Caki2 (cell line): ENCODE results near the gene SLC26A5. TPM values are rescaled to one million over a fixed set of nuclear protein-coding genes. Genes with fewer than 3 reads are reported as not detected.
"Not testable (repeated sequence)": the region's sequence is repeated elsewhere in the genome, so short reads cannot be mapped to it uniquely, and the experiment has no call there.

ENCODE experiments used
- DNase-seq: peaks from one replicate; pipeline ENCODE4 v3.0.0-alpha.2; 2015; ENCODE audit warnings: low read depth
- in situ Hi-C: cut with HindIII; loops from 2 replicates; pipeline ENCODE4 v1.10.0; 2016; ENCODE audit warnings: low sequenced_read_pairs, low pct_unique_long_range_greater_than_20kb, mixed read lengths
- total RNA-seq: library from RNA; depleted of rRNA; stranded (reverse); fragments of >200 nt; shearing (Covaris generic); gene quantifications from 2 replicates; pipeline ENCODE4 v1.2.3, GENCODE V29; 2014; ENCODE audit warnings: low replicate concordance

The SLC26A5 gene
- total RNA-seq, 1 experiment from 2014 or later = not detected

GRCh38 chr7:103413407-103413806, 32.6 kb downstream of the SLC26A5 start:
- in situ Hi-C loops = no loop called here
- no peak for DNase-seq

- no peak for DNase-seq
- in situ Hi-C loops = no loop called here
Measured at GRCh38 chr7:103412151-103412550, 33.9 kb downstream of the SLC26A5 start.

GRCh38 chr7:103405789-103406613, 40.0 kb downstream of the SLC26A5 start:
- in situ Hi-C loops = not testable (repeated sequence)

DNA sequence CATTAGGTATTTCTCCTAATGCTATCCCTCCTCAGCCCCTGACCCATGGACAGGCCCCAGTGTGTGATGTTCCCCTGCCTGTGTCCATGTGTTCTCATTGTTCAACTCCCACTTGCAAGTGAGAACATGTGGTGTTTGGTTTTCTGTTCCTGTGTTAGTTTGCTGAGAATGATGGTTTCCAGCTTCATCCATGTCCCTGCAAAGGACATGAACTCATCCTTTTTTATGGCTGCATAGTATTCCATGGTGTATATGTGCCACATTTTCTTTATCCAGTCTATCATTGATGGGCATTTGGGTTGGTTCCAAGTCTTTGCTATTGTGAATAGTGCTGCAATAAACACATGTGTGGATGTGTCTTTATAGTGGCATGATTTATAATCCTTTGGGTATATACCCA, 46.3 kb downstream of the SLC26A5 start:
- DNase-seq, in situ Hi-C loops: not testable (repeated sequence)

More at GRCh38 chr7:103405789-103406613, 40.0 kb downstream of the SLC26A5 start:
- DNase-seq = not testable (repeated sequence)

DNA sequence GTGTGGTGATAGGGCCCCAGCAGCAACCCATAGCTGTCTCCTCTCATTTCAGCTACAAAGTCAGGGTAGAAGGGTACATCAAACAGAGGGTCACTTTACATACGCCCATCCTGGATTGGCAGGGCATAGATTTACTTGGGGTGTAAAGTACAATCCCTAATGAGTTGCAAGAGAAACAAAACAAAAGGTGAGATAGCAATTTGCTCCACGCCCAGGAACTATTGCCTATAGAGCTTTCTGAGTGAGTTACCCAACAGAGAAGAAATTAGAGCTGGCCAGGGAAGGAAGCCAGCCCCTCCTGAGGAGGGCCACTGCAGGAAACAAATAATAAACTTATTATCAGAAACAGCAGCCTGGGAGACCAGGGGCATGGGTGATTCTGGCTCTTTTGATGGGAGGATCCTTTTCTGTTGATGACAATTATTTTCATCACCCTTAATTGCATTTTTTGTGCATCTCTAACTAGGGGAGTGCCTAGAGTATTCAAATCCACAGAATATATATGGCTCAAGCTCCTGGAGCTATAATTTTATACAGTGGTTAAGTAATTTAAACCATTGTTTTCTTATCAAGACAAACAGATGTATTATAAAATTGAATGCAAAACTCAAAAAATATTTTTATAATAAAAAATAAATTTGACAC, 47.4 kb downstream of the SLC26A5 start:
- no peak for DNase-seq
- in situ Hi-C loops = no loop called here

GRCh38 chr7:103396471-103396870, 49.5 kb downstream of the SLC26A5 start:
- in situ Hi-C loops = no loop called here
- no peak for DNase-seq

- in situ Hi-C loops = no loop called here
- DNase-seq = no peak
Measured at GRCh38 chr7:103395071-103395470, 50.9 kb downstream of the SLC26A5 start.

DNA sequence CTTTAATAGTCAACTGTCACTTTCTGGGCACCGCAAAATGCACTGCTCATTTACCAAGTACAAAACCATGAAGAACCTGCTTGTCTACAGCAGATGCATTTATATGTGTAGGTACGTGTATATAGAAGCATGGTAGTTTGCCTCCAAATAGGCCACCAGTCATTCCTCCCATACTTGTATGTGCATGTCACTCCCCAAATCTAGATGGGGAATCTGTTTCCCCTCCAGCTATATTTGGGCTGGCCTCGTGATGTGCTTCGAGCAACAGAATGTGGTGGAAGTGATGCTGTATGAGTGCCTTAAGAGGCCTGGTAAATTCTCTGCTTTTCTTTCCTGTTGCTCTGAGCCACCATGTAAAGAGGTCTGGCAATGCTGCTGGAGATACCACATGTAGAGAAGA, 51.4 kb downstream of the SLC26A5 start:
- in situ Hi-C loops = no loop called here
- DNase-seq = no peak

- in situ Hi-C loops = no loop called here
- DNase-seq = no peak
Measured at GRCh38 chr7:103391976-103392375, 54.0 kb downstream of the SLC26A5 start.

DNA sequence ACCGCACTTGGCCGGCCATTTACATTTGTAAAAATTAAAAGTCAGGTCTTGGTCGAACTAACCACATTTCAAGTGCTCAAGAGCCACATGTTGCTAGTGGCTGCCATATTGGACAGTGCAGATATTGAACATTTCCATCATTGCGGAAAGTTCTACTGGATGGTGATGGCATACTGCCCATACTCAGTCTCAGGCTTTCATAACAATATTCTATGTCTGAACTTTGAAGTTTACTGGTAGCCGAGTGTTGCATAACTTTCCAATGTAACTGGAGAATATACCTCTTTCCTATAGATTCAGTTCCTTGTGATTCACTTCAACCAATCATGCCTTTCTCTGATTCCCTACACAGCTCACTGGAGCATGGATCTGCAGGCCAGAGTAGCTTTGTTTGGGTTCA, 54.9 kb downstream of the SLC26A5 start:
- in situ Hi-C loops = no loop called here
- DNase-seq = no peak

- in situ Hi-C loops = no loop called here
- DNase-seq = no peak
Measured at GRCh38 chr7:103389263-103389662, 56.7 kb downstream of the SLC26A5 start.

- DNase-seq = no peak
- in situ Hi-C loops = no loop called here
Measured at GRCh38 chr7:103388469-103389140, 57.4 kb downstream of the SLC26A5 start.

DNA sequence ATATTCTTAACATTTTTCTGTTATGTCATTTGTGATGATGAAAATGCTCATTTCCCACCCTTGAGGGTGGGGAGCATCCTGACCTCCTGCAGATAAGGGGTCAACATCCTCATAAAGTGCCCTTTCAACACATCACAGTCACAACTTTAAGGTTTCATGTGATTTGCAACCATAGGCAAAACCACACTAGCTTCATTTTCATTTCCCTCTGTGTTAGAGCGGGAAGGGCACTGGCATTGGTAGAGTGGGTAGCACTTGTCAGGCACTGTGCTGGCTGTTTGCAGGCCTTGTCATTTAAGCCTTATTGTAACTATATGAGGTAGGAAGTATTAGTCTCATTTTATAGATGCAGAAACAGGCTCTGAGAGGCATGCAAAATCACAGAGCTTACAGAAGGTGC, 58.8 kb downstream of the SLC26A5 start:
- in situ Hi-C loops = no loop called here
- no peak for DNase-seq

DNA sequence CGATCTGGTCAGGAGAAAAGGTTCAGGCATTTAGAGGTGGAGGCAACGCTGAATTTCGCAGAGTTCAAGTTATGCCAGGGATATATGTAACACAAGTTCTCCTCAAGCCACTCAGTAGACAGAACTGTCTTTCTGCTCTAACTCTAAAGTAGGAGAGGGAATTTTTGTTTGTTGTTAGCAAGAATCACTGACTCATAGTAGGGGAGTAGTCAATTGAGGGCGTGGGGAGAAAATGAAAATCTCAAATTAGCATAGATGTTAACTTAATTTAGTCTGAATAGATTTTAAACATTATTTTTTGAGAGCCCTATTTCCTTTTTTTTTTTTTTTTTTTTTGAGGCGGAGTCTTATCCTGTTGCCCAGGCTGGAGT, 64.0 kb downstream of the SLC26A5 start:
- no peak for DNase-seq
- in situ Hi-C loops = no loop called here

DNA sequence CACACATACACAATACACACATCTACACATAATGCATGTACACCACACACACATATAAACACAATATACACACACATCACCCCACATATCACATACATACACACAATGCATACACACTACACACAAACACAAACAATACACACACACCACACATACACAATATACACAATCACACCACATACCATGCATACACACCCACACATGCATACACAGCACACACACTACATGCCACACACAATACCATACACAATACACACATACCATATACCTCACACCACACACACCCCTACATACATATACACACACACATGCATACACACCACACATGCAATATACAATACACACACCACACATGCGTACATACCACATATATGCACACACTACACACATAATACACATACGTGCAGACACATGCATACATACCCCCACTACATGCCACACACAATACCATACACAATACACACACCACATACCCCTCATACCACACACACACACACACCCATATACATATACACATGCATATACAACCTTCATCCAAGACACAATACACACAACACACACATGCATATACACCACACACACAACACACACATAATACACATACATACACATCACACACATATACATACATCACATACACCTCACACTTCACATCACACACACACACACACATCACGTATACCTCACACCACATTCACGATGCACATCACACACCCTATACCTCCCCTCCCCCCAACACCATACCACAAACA, 64.6 kb downstream of the SLC26A5 start:
- DNase-seq = no peak
- in situ Hi-C loops = no loop called here

GRCh38 chr7:103380395-103381191, 65.4 kb downstream of the SLC26A5 start:
- DNase-seq = no peak
- in situ Hi-C loops = no loop called here

DNA sequence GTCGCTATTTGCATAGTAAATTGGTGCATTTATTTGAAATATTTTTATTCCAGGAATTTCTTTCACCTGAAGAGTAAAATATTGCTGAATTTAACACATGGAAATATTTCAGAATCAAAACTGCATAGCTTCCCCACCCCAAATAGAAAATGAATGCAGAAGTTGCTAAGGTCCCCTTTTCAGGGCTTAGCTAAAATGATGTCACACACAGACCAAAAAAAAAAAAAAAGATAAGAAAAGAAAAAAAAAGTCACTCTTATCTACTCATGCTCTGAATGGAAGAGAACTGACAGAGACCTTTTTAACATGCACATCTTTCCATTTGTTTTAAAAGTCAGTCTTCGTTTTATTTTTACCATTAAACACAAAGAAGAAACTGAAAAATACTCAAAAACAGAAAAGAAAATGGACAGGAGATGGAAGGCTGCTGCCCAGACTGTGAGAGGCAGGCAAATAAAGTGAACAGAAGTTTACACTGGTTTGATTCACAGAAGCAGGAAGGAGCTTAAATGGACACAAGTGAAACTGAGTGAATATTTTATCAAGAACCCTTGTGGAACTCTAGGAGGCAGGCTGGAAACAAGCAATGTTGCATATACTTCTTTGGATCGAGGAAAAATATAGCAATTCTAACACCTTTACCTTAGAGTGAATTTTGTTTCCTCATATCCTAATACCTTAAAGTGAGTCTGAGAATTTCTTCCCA, 66.6 kb downstream of the SLC26A5 start:
- in situ Hi-C loops = no loop called here
- no peak for DNase-seq
